COLO668 (cell line): ENCODE results near the gene FMO1.
A peak's percentile ranks its signal among the peaks of the same experiment; 100 is the strongest.
"Not testable (repeated sequence)": the region's sequence is repeated elsewhere in the genome, so short reads cannot be mapped to it uniquely, and the experiment has no call there.

Experiments used
- DNase-seq: peaks from one replicate; lab custom pipeline; 2025; ENCODE audit not compliant: unreplicated experiment; lab: John Stamatoyannopoulos, UW

Gene FMO1

DNA sequence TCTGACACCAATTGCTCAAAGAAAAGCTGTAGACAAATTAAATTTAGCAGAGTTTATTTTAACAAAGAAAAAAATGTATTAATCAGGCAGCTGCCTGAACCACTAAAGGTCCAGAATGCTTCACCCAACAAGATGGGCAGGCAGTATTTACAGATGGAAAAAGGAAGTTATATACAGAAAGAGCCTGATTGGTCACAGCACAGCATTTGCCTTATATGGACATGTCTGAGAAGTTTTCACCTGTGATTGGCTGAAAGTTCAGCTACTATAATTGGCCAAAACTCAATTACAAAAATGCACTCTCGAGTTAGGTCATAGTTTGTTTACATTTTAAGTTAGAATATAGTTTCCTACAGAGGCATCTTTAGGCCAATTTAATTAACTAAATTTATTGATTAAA is 15.1 kb upstream of the FMO1 start:
- no peak for DNase-seq

DNA sequence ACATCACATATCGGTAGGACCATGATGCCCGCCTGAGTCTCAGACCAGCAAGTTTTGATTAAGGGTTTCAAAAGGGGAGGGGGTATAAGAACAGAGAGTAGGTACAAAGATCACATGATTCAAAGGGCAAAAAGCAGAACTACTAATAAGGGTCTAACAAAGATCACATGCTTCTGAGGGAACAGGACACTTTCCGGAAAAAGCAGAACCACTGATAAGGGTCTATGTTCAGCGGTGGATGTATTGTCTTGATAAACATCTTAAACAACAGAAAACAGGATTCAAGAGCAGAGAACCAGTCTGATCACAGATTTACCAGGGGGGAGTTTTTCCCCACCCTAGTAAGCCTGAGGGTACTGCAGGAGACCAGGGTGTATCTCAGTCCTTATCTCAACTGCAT is 12.1 kb upstream of the FMO1 start:
- not testable (repeated sequence) for DNase-seq

DNA sequence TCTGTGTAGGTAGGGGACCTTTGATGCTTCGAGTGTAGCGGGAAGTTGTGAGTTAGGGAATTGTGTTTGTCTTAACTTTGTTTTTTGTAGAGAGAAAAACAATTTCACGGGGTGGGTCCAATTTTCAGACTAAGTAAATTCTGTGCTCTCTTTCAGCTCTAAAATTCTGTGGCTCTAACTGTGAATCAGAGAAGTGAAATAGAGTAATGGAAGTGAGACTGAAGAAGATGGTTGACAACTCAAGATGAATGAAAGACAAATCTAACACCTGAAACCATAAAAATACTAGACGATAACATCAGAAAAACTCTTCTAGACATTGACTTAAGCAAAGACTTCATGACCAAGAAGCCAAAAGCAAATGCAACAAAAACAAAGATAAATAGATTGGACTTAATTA is 4.4 kb upstream of the FMO1 start:
- no peak for DNase-seq

DNA sequence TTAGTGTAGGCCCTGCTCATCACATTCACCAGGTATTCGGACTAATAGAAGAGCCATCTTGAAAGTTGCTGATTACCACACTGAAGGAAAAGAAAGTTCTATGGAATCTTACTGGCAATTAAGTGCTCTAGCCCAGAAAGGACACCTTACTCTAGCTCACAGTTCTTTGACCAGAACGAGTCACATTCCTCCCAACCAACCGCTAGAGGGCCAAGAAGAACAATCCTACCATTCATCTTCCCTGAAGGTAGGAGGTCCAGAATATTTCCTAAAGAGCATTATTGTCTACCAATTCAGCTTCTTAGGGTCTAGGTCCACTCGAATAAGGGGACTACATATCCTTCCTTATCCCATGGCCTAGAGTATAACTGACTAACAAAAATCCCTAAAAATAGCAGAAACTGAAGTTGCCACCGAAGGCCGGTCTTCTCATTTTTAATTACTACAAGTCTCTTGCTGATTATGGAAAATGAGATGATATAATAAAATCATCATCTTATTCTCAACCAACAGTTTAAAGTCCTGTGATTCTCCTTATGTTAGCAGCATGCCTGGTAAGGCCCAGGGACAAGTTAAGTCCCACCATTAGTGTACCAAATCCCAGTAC is 2.7 kb upstream of the FMO1 start:
- DNase-seq = peak; percentile 6

DNA sequence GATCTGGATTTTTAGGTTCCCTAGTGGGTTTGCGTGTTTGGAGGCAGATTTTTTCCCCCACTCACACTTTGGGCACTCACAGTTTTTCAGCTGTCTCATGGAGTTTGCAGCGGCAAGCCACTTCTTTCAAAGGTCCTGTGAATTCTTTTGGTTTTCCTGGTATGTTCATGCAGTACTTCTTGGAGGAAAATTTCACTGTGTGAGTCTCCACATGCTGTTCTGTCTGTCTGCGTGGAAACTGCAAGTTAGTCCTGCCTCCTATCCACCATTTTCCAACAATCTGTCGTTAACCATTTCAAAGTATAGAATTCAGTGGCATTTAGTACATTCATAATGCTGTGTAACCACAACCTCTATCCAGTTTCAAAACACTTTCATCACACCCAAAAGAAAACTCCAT is 793 bp upstream of the FMO1 start:
- no peak for DNase-seq

DNA sequence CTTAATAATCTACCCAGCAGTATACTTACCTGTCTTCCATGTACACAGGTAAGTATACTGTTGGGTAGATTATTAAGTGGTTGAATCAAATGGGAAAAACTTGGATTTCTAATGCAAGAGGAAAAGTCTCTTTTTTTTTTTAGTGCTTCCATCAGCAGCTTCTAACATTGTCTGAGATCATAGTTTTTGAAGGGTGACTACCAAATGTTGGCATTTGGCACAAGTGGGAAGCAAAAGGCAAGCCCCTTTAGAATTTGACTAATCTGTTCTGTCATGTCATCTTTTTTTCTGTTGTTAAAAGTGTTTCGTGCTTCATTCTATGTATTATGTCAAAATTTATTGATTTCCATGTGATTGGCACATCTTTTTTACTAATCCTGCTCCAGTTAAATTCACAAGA is 547 bp downstream of the FMO1 start:
- no peak for DNase-seq

DNA sequence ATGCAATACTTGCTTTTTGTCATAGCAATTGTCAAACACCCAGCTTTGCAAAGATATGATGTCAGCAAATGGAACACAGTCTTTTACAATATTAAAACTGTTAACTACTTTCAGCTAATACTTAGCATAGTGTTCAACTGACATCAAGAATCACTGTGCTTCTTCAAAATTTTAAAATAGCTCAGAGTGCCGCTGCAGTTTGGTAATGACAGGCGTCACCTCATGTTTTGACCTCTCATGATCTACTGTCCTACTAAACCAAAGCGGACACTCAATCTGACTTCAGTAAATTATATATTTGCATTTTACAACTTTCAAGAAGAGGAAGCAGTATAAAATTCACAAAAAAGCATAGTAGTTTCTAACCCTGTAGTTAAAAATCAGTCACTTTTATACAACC is 2.0 kb downstream of the FMO1 start:
- no peak for DNase-seq

DNA sequence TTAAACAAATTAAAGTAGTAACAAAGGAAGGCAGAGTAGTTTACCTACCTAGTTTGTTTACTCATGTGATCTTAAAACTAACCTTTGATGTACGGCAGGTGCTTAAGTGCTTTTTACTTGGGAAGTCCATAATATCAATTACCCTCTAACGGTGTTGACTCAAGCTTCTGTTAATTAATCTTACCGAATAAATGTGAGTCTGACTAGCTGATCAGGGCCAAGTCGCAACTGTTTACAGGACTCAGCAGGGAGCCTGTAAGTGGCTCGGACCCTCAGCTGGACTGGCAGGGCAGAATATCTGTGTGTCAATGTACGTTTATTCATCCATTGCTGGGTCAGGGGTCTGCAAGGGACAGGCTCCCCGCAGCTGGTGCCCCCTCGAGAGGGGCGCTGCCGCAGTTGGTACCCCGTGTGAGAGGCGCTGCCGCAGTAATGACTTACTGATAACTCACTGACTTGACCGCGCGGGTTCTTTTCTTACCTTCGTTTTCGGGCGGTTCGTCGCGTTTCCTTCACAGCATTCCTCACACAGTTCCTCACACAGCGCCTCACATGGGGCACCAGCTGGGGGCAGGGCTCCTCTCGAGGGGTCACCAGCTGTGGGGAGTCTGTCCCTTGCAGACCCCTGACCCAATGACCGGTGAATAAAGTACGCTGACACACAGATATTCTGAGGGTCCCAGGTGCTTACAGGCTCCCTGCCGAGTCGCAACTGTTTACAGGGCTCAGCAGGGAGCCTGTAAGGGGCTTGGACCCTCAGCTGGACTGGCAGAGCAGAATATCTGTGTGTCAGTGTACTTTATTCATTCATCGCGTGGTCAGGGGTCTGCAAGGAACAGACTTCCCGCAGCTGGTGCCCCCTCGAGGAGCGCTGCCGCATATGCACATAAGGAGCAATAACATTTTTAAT is 3.0 kb downstream of the FMO1 start:
- peak; percentile 50 for DNase-seq

DNA sequence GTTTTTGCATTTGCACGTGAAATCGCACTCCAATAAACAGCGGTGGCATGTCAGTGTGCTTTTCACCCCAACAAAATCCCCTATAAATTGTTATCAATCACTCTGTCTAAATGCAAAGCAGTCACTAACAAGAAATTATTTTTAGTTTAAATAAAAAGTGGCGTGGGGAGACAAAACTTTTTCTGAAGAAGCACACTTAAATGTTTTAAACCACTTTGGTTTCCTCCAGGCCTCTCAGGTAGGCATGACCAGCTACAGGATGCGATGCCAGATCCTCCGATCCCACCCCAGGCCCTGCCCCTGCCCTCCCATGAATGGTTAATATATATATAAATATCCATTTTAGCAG is 3.6 kb downstream of the FMO1 start:
- no peak for DNase-seq

DNA sequence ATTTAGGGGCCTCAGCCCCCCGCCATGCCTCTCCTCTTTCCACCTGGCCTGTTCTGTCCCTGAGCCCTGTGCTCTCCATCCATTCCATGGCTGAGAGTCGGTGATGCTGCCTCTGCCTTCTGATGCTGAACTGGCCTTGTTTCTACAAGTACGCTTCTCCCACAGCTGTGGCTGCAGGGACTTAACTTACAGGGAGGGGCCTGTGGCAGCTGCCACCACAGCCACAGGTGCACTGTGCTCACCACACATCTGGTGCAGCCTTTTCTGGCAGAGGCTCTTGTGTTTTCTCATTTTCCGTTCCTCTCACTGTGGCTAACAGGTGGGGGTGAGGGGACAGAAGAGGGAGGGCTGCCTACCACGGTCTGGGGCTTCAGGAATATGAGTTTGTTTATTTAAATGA is 4.2 kb downstream of the FMO1 start:
- peak; percentile 47 for DNase-seq

DNA sequence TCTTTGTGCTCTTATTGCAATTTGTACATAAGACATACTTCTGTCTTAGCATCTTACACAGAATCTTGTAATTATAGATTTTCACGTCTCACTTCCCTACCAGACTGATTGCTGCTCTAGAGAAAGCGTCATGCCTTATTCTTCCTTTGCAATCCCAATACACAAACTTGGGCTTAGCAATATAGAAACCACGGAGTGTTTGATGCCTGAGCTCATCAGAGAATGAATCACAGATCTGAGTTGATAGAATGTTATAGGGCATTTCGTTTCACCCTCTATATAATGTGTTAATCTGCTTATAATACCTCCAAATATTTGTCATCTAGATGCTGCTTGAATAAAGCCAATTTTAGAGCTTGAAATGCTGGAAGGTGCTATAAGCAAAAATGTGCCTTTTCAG is 6.6 kb downstream of the FMO1 start:
- DNase-seq = no peak

DNA sequence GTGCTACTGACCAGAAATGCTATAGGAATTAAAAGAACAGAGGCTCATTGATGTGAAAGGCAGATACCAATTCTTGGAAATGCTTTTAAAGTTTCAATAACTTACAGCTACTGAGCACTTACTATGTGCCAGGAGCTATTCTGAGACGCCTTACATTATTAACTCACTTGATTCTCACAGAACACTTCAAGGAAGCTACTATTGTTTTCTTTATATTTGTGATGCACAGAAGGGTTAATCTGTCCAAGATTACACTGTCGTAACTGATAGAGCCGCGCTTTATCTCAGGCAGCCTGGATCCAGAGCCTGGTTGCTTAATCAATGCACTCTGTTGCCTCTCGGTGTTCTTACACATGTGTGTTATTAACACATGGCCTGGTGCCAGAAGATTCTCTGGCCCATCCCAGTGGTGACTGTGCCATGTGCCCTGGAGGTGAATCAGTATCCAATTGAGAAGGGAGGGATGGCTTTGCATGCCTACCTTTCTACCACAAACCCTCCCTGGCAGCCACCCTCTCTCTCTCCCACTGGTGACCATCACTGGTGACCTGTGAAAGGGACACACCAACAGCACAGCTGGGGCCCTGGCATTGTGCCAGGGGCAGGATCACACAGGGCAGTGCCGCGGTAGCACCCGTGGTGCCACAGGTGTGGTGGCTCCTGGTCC is 8.8 kb downstream of the FMO1 start:
- peak; percentile 53 for DNase-seq

DNA sequence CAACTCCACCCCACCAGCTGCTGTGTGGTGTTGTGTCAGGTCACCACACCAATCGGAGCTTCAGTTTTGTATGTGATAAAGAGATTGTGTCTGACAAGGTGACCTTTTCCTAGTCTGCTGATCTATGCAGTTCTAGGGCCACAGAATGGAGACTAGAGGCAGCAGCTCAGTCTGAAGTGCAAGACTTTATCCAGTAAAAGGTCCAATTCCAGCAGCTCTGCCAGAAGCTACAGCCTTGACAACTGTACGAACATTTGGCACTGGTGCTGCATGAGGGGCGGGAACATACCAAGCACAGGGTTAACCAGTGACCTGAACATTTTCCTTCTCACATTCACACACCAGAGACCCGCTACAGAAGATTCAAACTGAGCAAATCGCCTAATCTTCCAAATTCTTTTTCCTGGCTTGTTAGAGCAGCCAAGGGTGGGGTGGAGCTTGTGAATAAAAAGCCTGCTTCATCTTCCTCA is 9.3 kb downstream of the FMO1 start:
- DNase-seq = no peak

DNA sequence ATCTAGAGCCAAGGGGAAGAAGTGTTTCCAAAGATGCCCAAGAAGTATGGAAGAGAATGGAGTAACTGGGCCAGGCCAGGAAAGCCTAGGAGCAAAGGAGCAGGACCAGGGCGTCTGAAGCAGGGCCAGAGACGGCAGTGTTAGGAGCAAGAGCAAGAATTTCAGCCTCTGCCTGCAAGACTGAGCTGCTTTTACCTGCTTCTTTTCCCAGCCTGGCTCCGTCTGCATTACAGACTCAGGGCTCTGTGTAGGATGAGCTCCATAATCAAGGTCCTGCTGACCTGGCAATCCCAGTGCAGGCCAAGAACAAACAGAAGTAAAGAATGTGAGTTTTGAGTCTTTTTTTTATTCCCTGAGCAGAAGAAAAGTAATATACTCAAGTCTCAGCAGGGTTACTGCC is 10.1 kb downstream of the FMO1 start:
- no peak for DNase-seq

DNA sequence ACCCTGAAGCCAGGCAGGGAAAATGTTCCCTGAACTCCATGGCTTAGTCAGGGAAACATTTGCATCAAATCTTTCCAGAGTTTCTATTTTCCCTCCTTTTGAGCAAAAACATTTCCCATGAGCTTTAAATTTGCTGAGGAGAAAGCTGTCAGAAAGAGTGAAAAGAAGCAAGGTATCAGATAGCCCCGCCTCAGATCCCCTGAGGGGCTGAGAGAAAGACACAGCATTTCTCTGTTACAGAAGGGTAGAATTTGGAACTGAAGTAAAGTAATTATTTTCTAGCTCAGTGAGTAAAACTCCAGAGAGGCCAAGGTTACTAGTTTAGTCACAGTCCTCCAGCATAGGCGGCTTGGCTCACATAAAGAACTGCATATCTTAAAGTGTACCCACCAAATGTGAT is 10.6 kb downstream of the FMO1 start:
- no peak for DNase-seq

DNA sequence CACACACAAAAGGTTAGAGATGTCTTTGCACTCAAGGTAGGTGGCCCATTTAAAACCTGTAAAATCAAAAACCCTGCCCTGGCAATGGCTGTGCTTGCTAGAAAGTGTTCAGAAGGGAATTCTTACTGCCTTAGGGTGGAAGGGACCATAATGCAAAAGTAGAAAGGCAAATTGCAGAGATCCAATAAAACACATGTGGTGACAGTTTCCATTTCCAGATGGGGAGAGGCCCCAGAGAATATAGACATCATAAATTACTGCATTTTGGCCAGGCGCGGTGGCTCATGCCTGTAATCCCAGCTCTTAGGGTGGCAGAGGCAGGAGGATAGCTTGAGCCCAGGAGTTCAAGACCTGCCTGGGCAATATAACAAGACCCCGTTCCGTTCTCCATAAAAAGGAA is 13.0 kb downstream of the FMO1 start:
- DNase-seq = no peak

DNA sequence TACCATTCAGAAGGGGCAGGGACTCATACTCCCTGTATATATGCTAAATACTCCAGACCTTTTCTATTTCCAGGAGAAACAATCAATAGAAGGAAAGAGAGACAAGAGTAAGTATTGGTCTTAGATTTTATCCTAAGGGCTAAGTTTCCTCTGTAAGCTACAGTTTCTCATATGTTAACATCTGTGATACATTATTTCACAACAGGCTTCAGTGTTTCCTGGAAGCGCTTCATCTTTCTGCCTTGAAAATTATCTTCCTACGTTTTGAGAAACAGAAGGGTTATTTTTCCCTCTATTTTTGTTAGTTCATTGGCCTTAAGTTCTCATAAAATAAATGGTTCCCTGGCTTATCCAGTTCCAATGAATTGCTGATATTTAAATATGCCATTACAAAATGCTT is 15.6 kb downstream of the FMO1 start:
- DNase-seq = no peak

DNA sequence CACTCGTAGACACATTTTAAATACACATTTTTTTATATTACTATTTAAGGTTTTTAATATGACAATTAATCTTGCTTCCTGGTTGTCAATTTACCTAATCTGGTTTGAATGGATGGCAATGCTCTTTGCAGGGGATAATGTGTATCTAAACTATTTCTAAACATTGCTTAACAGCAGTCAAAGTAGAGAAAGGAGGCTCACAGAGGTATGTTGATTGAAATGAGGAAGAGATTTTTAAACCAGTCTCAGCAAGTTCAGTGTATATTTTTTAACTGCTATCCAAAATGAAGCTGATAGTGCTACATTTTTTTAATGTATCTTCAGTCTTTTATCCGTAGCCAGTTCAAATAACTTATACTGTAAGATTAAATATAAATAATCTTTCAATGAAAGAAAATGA is 17.4 kb downstream of the FMO1 start:
- DNase-seq = no peak

DNA sequence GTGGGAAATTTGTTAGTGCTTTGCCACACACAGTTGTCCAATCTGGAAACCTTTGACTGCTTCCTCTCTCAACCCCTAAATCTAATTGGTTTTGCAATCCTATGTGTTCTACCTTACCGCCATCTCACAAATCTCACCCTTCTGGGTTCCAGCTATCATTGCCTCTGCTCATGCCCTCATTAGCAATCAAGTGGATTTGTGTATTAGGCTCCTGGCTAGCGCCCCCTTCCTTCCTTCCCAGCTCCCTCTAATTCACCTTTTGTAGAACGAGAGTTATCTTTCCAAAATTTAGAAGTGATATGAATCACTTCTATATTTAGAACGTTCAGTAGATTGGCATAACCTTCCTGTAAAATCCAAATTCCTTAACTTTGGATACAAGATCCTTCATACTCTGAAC is 18.6 kb downstream of the FMO1 start:
- no peak for DNase-seq

DNA sequence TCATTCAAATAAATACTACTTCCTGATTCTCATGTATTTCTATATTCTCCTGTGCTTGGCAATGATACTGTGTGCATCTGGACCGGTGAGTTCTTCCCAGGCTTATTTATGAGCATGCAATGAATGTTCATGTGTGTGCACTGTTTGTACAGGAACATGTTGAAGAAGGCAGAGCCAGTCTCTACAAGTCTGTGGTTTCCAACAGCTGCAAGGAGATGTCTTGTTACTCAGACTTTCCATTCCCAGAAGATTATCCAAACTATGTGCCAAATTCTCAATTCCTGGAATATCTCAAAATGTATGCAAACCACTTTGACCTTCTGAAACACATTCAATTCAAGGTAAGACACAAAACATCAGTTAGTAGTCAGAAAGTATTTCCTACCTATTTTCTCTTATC is 19.1 kb downstream of the FMO1 start:
- no peak for DNase-seq

DNA sequence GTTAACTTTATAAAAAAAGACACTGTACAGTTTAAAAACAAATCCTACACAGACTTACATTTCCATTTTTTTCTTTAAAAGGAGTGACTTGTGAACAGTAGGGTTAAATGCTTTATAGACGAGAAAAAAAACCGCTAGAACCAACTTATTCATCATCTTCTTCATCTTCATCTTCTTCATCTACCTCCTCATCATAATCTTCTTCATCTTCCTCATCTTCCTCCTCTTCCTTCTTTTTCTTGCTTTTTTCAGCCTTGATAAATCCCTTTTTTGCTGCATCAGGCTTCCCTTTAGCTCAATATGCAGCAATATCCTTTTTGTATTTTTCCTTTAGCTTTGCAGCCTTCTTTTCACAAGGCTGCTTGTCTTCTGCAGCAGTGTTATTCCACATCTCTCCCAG is 22.5 kb downstream of the FMO1 start:
- no peak for DNase-seq

DNA sequence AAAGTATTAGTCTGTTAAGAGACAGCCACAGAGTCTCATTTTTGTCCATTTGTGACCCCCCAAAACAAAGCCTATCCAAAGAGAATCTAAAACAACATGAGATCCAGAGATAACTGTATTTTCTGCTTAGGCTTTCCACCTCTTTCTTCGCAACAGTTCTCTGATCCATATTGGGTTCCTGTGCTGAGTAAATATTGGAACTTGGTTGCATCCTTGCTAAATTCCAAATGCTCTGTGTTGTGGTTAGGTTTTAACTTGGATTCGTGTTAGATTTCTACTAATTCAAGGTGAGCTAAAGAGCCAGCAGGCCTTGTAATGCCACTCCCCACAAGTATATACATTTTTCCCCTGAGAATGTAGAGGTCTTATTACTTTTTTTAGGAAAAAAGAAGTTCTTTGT is 29.2 kb downstream of the FMO1 start:
- no peak for DNase-seq
